PC-9 (cell line): ENCODE measurements around the gene DLG2. TPM values are rescaled to one million over a fixed set of nuclear protein-coding genes. Genes with fewer than 3 reads are reported as not detected.

Experiments used
- BruUV-seq: library from RNA; stranded (reverse); fragments of 400-500 nt; replicated peaks from 2 replicates; lab custom pipeline; 2021; lab: Mats Ljungman, UMichigan
- CTCF ChIA-PET: fragments of 300-600 bp; sonication (Branson Sonifier 250); formaldehyde crosslinking; loops from one replicate; lab custom pipeline; 2022; ENCODE audit warnings: antibody characterized with exemption; lab: Charles Lee
- POLR2A ChIA-PET: fragments of 300-600 bp; sonication (Branson Sonifier 250); formaldehyde crosslinking; loops from one replicate; lab custom pipeline; 2022; ENCODE audit warnings: antibody characterized with exemption; ENCODE audit not compliant: unreplicated experiment; lab: Charles Lee
- DNase-seq, 2 experiments: peaks; one replicate each; pipeline versions ENCODE4 v3.0.0 to v3.0.0-alpha.2; 2015 to 2022; ENCODE audit warnings: mixed read lengths in 1 of 2
- H2AFZ ChIP-seq: fragments of 200-600 bp; sonication (generic); 2 replicates; pipeline ENCODE4 v1.8.1; 2017; ENCODE audit warnings: antibody characterized with exemption
- H3F3A ChIP-seq: fragments of 200-600 bp; sonication (generic); 2 replicates; pipeline ENCODE4 v1.8.1; 2017; ENCODE audit warnings: antibody characterized with exemption, mild to moderate bottlenecking, low read depth; ENCODE audit not compliant: insufficient read depth
- H3K27ac ChIP-seq: fragments of 200-600 bp; sonication (generic); 2 replicates; pipeline ENCODE4 v1.6.1; 2016; ENCODE audit warnings: mixed run types
- H3K27me3 ChIP-seq: fragments of 200-600 bp; sonication (generic); 2 replicates; pipeline ENCODE4 v1.6.1; 2016; ENCODE audit warnings: low read depth, mixed run types; ENCODE audit not compliant: insufficient read depth
- H3K36me3 ChIP-seq: fragments of 200-600 bp; sonication (generic); 2 replicates; pipeline ENCODE4 v1.6.1; 2016; ENCODE audit warnings: low read depth, mixed run types
- H3K4me1 ChIP-seq: fragments of 200-600 bp; sonication (generic); replicated peaks from 2 replicates; pipeline ENCODE4 v1.6.1; 2016; ENCODE audit warnings: mixed run types; ENCODE audit not compliant: insufficient read depth
- H3K4me2 ChIP-seq: fragments of 200-600 bp; sonication (generic); 2 replicates; pipeline ENCODE4 v1.6.1; 2017; ENCODE audit warnings: mixed run types
- H3K4me3 ChIP-seq: fragments of 200-600 bp; sonication (generic); 2 replicates; pipeline ENCODE4 v1.6.1; 2016; ENCODE audit warnings: mixed run types
- H3K79me2 ChIP-seq: fragments of 200-600 bp; sonication (generic); 2 replicates; pipeline ENCODE4 v1.6.1; 2017; ENCODE audit warnings: low read depth, mixed run types
- H3K9me2 ChIP-seq: fragments of 200-600 bp; sonication (generic); 2 replicates; pipeline ENCODE4 v1.8.1; 2017; ENCODE audit warnings: mild to moderate bottlenecking; ENCODE audit not compliant: insufficient read depth
- H3K9me3 ChIP-seq: fragments of 200-600 bp; sonication (generic); 2 replicates; pipeline ENCODE4 v1.8.1; 2016; ENCODE audit warnings: low read depth; ENCODE audit not compliant: insufficient read depth
- H4K20me1 ChIP-seq: fragments of 200-600 bp; sonication (generic); 2 replicates; pipeline ENCODE4 v1.8.1; 2017; ENCODE audit not compliant: insufficient read depth
- CTCF ChIP-seq: fragments of 200-600 bp; sonication (generic); conservative IDR thresholded peaks from 2 replicates; pipeline ENCODE4 v1.6.1; 2017; ENCODE audit warnings: mixed run types, antibody characterized with exemption, mild to moderate bottlenecking, moderate library complexity
- EZH2 ChIP-seq: fragments of 200-600 bp; sonication (generic); IDR thresholded peaks from 2 replicates; pipeline ENCODE4 v1.8.0; 2017; ENCODE audit warnings: antibody characterized with exemption, low read depth
- intact Hi-C: fragments of 100-400 bp; cut with micrococcal nuclease; formaldehyde crosslinking; loops from one replicate; pipeline ENCODE4 v1.10.0; 2022; ENCODE audit not compliant: unreplicated experiment
- total RNA-seq: library from RNA; stranded (reverse); gene quantifications from 2 replicates; pipeline ENCODE4 v1.2.3, GENCODE V29; 2021

DLG2 gene
- total RNA-seq, 1 experiment from 2014 or later, result 6.4 TPM

- no peaks in the 10 kb centered on the region for H3F3A ChIP-seq
- ChIA-PET POLR2A (no interaction called here), CTCF (no interaction called here)
- H2AFZ ChIP-seq, result no peak overlapping the region
- H3K27ac ChIP-seq, result no peak overlapping the region
- H3K27me3 ChIP-seq, result peaks cover 3% of the 10 kb centered on the region; the same call in 1 of the 2 replicates
- intact Hi-C loops, result no loop called here
- no peaks in the 10 kb centered on the region for H3K36me3 ChIP-seq
- H3K4me3 ChIP-seq, result no peak overlapping the region
- no TSS peak for BruUV-seq
- no peaks in the 10 kb centered on the region for H3K9me3 ChIP-seq
- no peak overlapping the region for H3K4me2 ChIP-seq
- H3K79me2 ChIP-seq, result no peaks in the 10 kb centered on the region
- TF ChIP-seq CTCF (no peak), EZH2 (no peak)
- no peaks in the 10 kb centered on the region for H3K9me2 ChIP-seq
- DNase-seq, result no peak
- H4K20me1 ChIP-seq, result no peaks in the 10 kb centered on the region
- H3K4me1 ChIP-seq, result no peaks in the 10 kb centered on the region
These were observed 75.3 kb downstream of the DLG2 start for GRCh38 chr11:85551881-85552280.

- H3K27ac ChIP-seq, result no peak overlapping the region
- TF ChIP-seq EZH2, result no peak
- intact Hi-C loops, result no loop called here
- H3K4me2 ChIP-seq, result no peak overlapping the region
- CTCF ChIA-PET, result no interaction called here
- no peaks in the 10 kb centered on the region for H3K9me2 ChIP-seq
- H3K79me2 ChIP-seq, result no peaks in the 10 kb centered on the region
- no peaks in the 10 kb centered on the region for H3K9me3 ChIP-seq
- DNase-seq, result no peak
- H3K27me3 ChIP-seq, result no peaks in the 10 kb centered on the region
- POLR2A ChIA-PET, result no interaction called here
- no peak overlapping the region for H2AFZ ChIP-seq
- H3F3A ChIP-seq, result no peaks in the 10 kb centered on the region
- H3K36me3 ChIP-seq, result no peaks in the 10 kb centered on the region
- H3K4me3 ChIP-seq, result no peak overlapping the region
- H3K4me1 ChIP-seq, result no peaks in the 10 kb centered on the region
- no peaks in the 10 kb centered on the region for H4K20me1 ChIP-seq
- BruUV-seq, result no TSS peak
These were observed 85.5 kb downstream of the DLG2 start for GRCh38 chr11:85541683-85542082.

DNA sequence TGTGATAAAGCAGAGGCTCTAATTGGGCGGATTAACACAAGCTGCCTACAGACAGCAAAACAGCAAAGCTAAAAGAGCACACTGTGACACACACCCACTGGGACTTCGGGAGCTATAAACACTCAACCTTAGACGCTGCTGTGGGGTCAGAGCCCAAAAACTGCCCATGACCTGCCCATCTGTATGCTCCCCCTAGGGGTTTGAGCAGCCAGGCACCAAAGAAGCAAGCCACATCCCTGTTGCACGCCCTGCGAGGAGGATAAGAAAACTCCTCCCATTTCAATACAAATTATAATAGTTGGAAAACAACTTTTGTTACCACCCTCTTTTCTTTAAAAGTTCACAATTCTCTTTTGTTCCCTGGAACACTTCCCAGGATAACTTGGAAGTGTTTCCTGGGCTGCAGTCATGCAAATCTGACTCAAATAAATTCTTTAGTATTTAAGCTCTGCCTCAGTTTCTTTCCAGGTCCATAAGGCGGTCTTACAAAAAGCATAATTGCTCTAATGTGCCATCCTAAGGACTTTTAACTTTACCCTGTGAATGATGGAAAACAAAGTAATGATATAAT, 86.4 kb downstream of the DLG2 start:
- Histone ChIP-seq H3K27ac (no peak overlapping the region), H3K4me1 (no peaks in the 10 kb centered on the region), H3K9me3 (no peaks in the 10 kb centered on the region), H4K20me1 (no peaks in the 10 kb centered on the region), H3K79me2 (no peaks in the 10 kb centered on the region), H3K4me2 (no peak overlapping the region), H3K36me3 (no peaks in the 10 kb centered on the region), H3F3A (no peaks in the 10 kb centered on the region), H2AFZ (no peak overlapping the region), H3K9me2 (no peaks in the 10 kb centered on the region), H3K27me3 (no peaks in the 10 kb centered on the region), H3K4me3 (no peak overlapping the region)
- BruUV-seq, result no TSS peak
- ChIA-PET POLR2A (no interaction called here), CTCF (no interaction called here)
- DNase-seq, result no peak
- TF ChIP-seq EZH2, result no peak
- no peak for TF ChIP-seq CTCF
- intact Hi-C loops, result no loop called here

DNA sequence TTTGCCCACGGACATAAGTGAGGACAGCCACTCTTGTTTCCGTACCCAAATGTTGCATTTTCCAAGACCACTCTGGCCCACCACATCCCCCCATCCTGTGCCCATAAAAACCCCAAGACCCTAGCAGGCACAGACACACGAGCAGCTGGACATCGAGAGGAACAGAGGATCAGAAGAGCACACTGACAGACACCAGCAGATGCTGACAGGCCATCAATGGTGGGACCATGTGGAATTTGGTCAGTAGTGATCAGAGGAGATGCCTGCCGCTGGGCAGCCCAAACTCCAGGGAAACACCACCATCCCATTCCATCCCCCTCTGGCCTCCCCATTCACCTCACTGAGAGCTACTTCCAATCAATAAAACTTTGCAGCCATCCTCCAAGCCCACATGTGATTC, 87.0 kb downstream of the DLG2 start:
- Histone ChIP-seq H3K4me1 (no peaks in the 10 kb centered on the region), H2AFZ (no peak overlapping the region), H3K36me3 (no peaks in the 10 kb centered on the region), H3K79me2 (no peaks in the 10 kb centered on the region), H3K9me2 (no peaks in the 10 kb centered on the region), H3F3A (no peaks in the 10 kb centered on the region), H3K4me2 (no peak overlapping the region), H3K9me3 (no peaks in the 10 kb centered on the region), H3K27ac (no peak overlapping the region), H3K4me3 (no peak overlapping the region), H4K20me1 (no peaks in the 10 kb centered on the region), H3K27me3 (no peaks in the 10 kb centered on the region)
- CTCF ChIA-PET, result no interaction called here
- intact Hi-C loops, result no loop called here
- TF ChIP-seq EZH2 (no peak), CTCF (no peak)
- POLR2A ChIA-PET, result no interaction called here
- BruUV-seq, result no TSS peak
- no peak for DNase-seq
